SK-N-MC (cell line): Measurements from ENCODE around the gene HDAC7.

ENCODE experiments used
- EZH2 ChIP-seq: fragments of 200-600 bp; sonication (generic); IDR thresholded peaks from one replicate; pipeline ENCODE4 v1.6.1; 2017; ENCODE audit warnings: antibody characterized with exemption
- FOXP2 ChIP-seq: optimal IDR thresholded peaks from 2 replicates; pipeline ENCODE3; 2011; ENCODE audit warnings: mild to moderate bottlenecking, moderate library complexity; ENCODE audit not compliant: insufficient read depth; ENCODE audit errors: extremely low read length, control extremely low read depth
- POLR2AphosphoS5 ChIP-seq: IDR thresholded peaks from 2 replicates; pipeline ENCODE4 v1.6.1; 2012; ENCODE audit warnings: mild to moderate bottlenecking, low read depth, low read length, borderline replicate concordance

DNA sequence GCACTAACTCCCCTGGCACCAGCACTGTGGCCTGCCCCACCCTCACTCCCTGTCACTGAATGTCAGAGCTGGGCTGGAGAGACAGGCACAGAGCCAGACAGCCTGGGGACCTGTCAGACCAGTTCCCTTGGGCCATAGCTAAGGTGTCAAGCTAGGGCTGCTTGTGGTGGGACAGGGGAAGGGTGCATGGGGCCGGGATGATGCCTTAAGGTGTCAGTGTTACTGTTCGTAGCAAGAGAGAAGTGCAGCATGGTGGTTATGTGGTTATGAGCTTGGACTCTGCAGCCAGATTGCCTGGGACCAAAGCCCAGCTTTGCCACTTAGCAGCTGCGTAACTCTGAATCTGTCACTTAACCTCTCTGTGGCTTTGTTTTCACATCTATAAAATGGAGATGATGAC is 64.8 kb downstream of the HDAC7 start:
- no peak for TF ChIP-seq POLR2AphosphoS5
- no peak for TF ChIP-seq FOXP2
- no peak for TF ChIP-seq EZH2
